LNCaP clone FGC (cell line): ENCODE data around the gene PRR29.

ENCODE experiments used
- DNase-seq: peaks from one replicate; pipeline ENCODE4 v3.0.0-alpha.2; 2011; ENCODE audit warnings: low read depth
- H3K4me3 ChIP-seq: 2 replicates; pipeline ENCODE4 v1.5.1; 2011; ENCODE audit warnings: mild to moderate bottlenecking, low read depth, low read length, control low read depth
- CTCF ChIP-seq: IDR thresholded peaks from 2 replicates; pipeline ENCODE4 v1.5.1; 2012; ENCODE audit warnings: mild to moderate bottlenecking; ENCODE audit not compliant: control insufficient read depth, insufficient read depth; ENCODE audit errors: extremely low read depth

The PRR29 gene

DNA sequence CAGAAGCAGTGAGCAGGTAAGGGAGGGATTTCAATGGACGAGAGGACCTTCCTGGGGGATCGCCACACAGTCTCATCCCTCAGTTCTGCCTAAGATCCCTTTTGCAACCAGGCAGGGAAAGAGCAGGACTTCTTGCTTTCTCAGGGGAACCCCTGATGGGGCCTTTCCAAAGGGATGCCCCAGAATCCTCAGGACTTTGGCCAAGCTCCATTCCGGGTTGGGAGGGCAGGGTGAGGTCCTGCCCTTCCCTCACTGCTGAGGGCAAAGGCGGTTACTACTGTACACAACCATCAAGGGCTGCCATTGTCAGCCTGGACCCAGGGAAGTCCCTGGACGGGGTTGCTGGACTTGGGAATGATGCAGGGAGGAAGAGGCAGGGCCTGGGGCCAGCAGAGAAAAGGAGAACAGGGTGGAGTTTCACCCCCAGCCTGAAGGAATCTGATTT, 9.7 kb downstream of the PRR29 start:
- no peak overlapping the region for H3K4me3 ChIP-seq
- DNase-seq = no peak
- no peak for TF ChIP-seq CTCF

- H3K4me3 ChIP-seq = no peak overlapping the region
- DNase-seq = no peak
- TF ChIP-seq CTCF = no peak
Measured at GRCh38 chr17:64008346-64008745, 10.2 kb downstream of the PRR29 start.

- no peak for DNase-seq
- TF ChIP-seq CTCF = no peak
- no peak overlapping the region for H3K4me3 ChIP-seq
Measured at GRCh38 chr17:64008830-64009229, 10.7 kb downstream of the PRR29 start.

- TF ChIP-seq CTCF = no peak
- no peak for DNase-seq
- no peak overlapping the region for H3K4me3 ChIP-seq
Measured at GRCh38 chr17:64009571-64010402, 11.6 kb downstream of the PRR29 start.

GRCh38 chr17:64015447-64015846, 17.3 kb downstream of the PRR29 start:
- H3K4me3 ChIP-seq = no peak overlapping the region
- no peak for TF ChIP-seq CTCF
- no peak for DNase-seq

DNA sequence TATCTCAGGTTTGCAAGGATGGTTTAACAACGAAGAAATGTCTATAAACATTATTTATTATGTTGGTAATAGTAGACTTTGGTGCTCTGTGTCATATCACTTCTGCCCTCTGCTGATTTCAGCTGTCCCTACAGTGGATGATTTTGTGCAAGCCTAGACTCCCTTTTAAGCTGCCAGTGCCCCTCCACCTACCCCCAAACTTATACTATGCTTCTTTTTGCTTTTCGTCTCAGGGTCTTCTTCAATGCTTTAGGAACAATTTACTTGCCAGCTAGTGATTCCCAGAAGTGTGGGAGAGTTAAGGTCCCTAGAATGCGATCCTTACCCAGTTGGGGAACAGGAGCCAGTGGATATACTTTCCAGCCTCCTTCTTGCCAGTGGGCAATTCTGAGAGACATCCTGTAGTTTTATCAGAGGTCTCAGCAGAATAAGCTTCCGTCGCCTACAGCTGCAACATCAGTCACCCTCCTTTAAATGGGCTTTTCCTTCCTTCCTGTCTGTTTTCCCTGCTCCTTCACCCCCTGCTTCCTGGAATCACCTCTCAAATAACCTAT, 18.2 kb downstream of the PRR29 start:
- H3K4me3 ChIP-seq = no peak overlapping the region
- peak; percentile 21; the same call in 1 of the 2 replicates for TF ChIP-seq CTCF
- no peak for DNase-seq
